Mesendoderm (in vitro differentiated cells): ENCODE measurements around the gene SFXN1.
"Not testable (repeated sequence)": the region's sequence is repeated elsewhere in the genome, so short reads cannot be mapped to it uniquely, and the experiment has no call there.

Source experiments
- DNase-seq: peaks from one replicate; pipeline ENCODE4 v3.0.0; 2013
- H2AK5ac ChIP-seq: 2 replicates; pipeline ENCODE4 v1.6.1; 2013; ENCODE audit warnings: low read length, inconsistent platforms
- H2BK120ac ChIP-seq: 2 replicates; pipeline ENCODE4 v1.6.1; 2013; ENCODE audit warnings: low read depth, mild to moderate bottlenecking, low read length, moderate library complexity, mixed read lengths
- H2BK15ac ChIP-seq: replicated peaks from 2 replicates; pipeline ENCODE4 v1.6.1; 2013; ENCODE audit warnings: low read depth, mild to moderate bottlenecking, moderate library complexity
- H2BK5ac ChIP-seq: 2 replicates; pipeline ENCODE4 v1.6.1; 2013; ENCODE audit warnings: low read length, inconsistent platforms
- H3K18ac ChIP-seq: 2 replicates; pipeline ENCODE4 v1.6.1; 2013; ENCODE audit warnings: mild to moderate bottlenecking, low read length, mixed read lengths
- H3K23ac ChIP-seq: one replicate; pipeline ENCODE4 v1.6.1; 2013; ENCODE audit warnings: low read length
- H3K27ac ChIP-seq: 2 replicates; pipeline ENCODE4 v1.5.1; 2013; ENCODE audit warnings: low read depth, mild to moderate bottlenecking, inconsistent platforms, low read length, moderate library complexity
- H3K27me3 ChIP-seq: 2 replicates; pipeline ENCODE4 v1.6.1; 2013; ENCODE audit warnings: low read length, control low read depth, mild to moderate bottlenecking, inconsistent platforms; ENCODE audit not compliant: insufficient read depth, poor library complexity
- H3K36me3 ChIP-seq: 2 replicates; pipeline ENCODE4 v1.6.1; 2013; ENCODE audit warnings: low read length, inconsistent platforms; ENCODE audit not compliant: control insufficient read depth, insufficient read depth
- H3K4ac ChIP-seq: one replicate; pipeline ENCODE4 v1.6.1; 2013; ENCODE audit warnings: low read depth, mild to moderate bottlenecking, low read length, moderate library complexity
- H3K4me1 ChIP-seq: 2 replicates; pipeline ENCODE4 v1.6.1; 2013; ENCODE audit warnings: low read depth, low read length, inconsistent platforms; ENCODE audit not compliant: control insufficient read depth
- H3K4me2 ChIP-seq: 2 replicates; pipeline ENCODE4 v1.6.1; 2013; ENCODE audit warnings: low read length
- H3K4me3 ChIP-seq: 2 replicates; pipeline ENCODE4 v1.5.1; 2013; ENCODE audit warnings: mild to moderate bottlenecking, low read length
- H3K56ac ChIP-seq: one replicate; pipeline ENCODE4 v1.6.1; 2013; ENCODE audit warnings: low read length
- H3K79me1 ChIP-seq: 2 replicates; pipeline ENCODE4 v1.6.1; 2013; ENCODE audit warnings: low read length, inconsistent platforms
- H3K79me2 ChIP-seq: 2 replicates; pipeline ENCODE4 v1.6.1; 2013; ENCODE audit warnings: mild to moderate bottlenecking, low read length; ENCODE audit not compliant: control insufficient read depth, insufficient read depth
- H3K9ac ChIP-seq: 2 replicates; pipeline ENCODE4 v1.6.1; 2013; ENCODE audit warnings: low read length, inconsistent platforms
- H4K5ac ChIP-seq: one replicate; pipeline ENCODE4 v1.6.1; 2013; ENCODE audit warnings: low read length
- H4K8ac ChIP-seq: one replicate; pipeline ENCODE4 v1.6.1; 2013; ENCODE audit warnings: low read depth, mild to moderate bottlenecking, control low read depth, low read length, moderate library complexity
- WGBS: extraction: QIAGEN DNeasy Blood & Tissue Kit; methylation state at CpG from one replicate; pipeline ENCODE4 v1.1.7; 2013; ENCODE audit warnings: low lambda C conversion rate, missing lambda C conversion rate; ENCODE audit not compliant: insufficient coverage; ENCODE audit errors: extremely low coverage; 5-methylcytosine and 5-hydroxymethylcytosine counted together

Gene SFXN1

DNA sequence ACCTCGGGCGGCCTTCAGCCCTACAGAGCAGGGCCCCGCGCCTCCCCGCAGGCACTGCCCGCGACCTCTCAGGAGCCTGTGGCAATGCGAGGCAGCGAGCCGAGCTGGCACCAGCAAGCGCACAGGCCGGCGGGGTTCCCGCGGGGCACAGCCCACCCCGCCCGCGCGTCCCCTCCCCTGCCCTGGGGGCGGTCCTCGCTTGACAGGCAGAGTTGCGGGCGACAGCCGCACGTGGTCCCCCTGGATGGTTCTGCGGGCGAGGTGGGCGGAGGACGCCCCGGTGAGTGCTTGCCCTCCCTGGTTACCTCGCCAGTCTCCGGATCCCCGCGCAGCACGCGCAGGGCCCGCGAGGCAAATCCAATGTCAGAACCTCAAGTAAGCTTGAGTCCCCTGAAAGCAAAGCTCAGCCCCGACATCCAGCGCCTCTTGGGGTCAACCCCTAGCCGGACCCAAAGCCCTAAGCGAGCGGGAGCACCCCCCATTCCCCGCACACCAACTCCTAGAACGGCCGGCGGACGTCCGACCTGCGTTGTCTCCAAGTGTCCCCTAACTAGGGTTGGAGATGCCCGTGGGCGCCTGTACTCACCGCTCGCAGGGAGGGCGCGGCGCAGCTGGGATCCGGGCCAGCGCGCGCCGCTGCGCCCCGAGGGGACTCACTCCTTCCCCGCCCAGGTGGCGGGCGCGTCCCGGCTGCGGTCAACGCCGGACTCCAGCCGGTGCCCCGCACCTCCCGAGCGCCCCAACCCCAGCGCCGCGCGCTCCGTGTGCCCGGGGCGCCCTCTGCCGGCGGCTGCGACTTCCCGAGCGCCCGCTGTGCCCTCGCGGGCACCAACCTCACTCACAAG, 34.1 kb upstream of the SFXN1 start, which contains the start of gene DRD1:
Gene DRD1 (minus strand): TSS at position 123 of the 845 bp plus-strand sequence. CDS start 1,083 bp downstream, outside the sequence.
- Histone ChIP-seq H3K56ac (peak within 1 kb of the TSS; percentile 70), H4K8ac (no peak within 1 kb of the TSS), H3K4me2 (peak within 1 kb of the TSS; percentile 71), H2AK5ac (no peak within 1 kb of the TSS), H3K79me2 (no peaks in the 10 kb centered on the region), H3K79me1 (no peaks in the 10 kb centered on the region), H3K27ac (no peak within 1 kb of the TSS), H3K4me3 (peak within 1 kb of the TSS; percentile 28), H3K18ac (no peak within 1 kb of the TSS), H3K23ac (peak within 1 kb of the TSS; percentile 86), H2BK15ac (no peak within 1 kb of the TSS), H3K4me1 (peaks cover 4% of the 10 kb centered on the region), H3K36me3 (no peaks in the 10 kb centered on the region), H4K5ac (no peak within 1 kb of the TSS), H2BK120ac (no peak within 1 kb of the TSS), H3K4ac (no peak within 1 kb of the TSS), H3K27me3 (peaks cover 6% of the 10 kb centered on the region), H3K9ac (peak within 1 kb of the TSS; percentile 22), H2BK5ac (no peak within 1 kb of the TSS)
- no CpG with 5 or more reads among the region's 91 CpGs for WGBS
- DNase-seq: peak; percentile 60

DNA sequence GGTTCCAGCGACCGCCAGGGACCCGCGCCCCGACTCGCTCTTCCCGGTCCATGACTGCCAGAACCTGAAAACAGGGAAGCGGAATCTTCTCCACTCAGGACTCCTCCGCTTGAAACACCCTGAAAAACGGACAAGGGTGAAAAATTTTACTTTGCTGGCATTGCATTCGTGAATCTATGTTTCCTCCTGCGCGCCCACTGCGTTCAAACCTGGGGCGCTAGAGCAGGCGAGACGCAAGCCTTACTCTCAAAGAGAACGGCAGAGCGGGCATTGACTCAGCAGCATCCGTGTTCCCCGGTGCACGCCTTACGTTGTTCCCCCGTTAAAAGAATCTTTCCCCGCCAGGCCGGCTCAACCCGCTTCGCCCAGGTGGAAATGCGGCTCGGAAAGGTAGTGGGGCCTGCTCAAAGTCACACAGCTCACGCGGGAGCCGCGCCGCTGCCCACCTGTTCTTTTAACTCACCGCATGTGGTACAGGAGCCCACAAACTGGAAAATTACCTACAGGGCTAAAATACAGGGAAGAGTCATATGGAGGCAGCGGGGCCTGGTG, 33.4 kb upstream of the SFXN1 start:
- WGBS: no CpG with 5 or more reads among the region's 37 CpGs
- Histone ChIP-seq H3K79me2 (no peaks in the 10 kb centered on the region), H2BK5ac (no peak overlapping the region), H3K4ac (no peak overlapping the region), H3K27ac (no peak overlapping the region), H3K18ac (no peak overlapping the region), H3K23ac (no peak overlapping the region), H2BK15ac (no peak overlapping the region), H4K8ac (no peak overlapping the region), H3K36me3 (no peaks in the 10 kb centered on the region), H3K4me3 (no peak overlapping the region), H3K27me3 (peaks cover 6% of the 10 kb centered on the region), H2BK120ac (no peak overlapping the region), H3K4me2 (peak overlapping the region; percentile 28), H3K4me1 (peaks cover 4% of the 10 kb centered on the region), H2AK5ac (no peak overlapping the region), H4K5ac (no peak overlapping the region), H3K9ac (peak overlapping the region; percentile 6), H3K56ac (no peak overlapping the region), H3K79me1 (no peaks in the 10 kb centered on the region)
- no peak for DNase-seq

DNA sequence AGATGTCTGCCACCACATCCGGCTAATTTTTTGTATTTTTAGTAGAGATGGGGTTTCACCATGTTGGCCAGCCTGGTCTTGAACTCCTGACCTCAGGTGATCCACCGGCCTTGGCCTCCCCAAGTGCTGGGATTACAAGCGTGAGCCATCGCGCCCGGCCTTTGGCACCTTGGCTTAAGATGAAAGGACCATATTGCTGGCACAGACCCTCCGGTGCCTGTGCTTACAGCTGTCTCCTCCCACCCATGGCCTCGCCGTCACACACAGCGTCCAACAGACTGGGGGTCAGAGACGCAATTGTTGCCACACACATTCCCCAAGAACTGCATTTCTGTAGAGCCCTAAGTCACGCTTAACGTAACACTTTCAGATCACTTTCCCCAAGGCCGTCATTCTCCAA, 32.0 kb upstream of the SFXN1 start:
- H3K27me3 ChIP-seq, H3K56ac ChIP-seq, H3K4me1 ChIP-seq, H2BK5ac ChIP-seq, H3K36me3 ChIP-seq, H4K5ac ChIP-seq, H3K23ac ChIP-seq, H3K79me2 ChIP-seq, H3K18ac ChIP-seq, H2AK5ac ChIP-seq, H2BK15ac ChIP-seq, H3K4ac ChIP-seq, DNase-seq, H3K9ac ChIP-seq, H3K79me1 ChIP-seq, H2BK120ac ChIP-seq, H3K4me2 ChIP-seq, H3K27ac ChIP-seq, H3K4me3 ChIP-seq, H4K8ac ChIP-seq: not testable (repeated sequence)
- WGBS: no CpG with 5 or more reads among the region's 14 CpGs

DNA sequence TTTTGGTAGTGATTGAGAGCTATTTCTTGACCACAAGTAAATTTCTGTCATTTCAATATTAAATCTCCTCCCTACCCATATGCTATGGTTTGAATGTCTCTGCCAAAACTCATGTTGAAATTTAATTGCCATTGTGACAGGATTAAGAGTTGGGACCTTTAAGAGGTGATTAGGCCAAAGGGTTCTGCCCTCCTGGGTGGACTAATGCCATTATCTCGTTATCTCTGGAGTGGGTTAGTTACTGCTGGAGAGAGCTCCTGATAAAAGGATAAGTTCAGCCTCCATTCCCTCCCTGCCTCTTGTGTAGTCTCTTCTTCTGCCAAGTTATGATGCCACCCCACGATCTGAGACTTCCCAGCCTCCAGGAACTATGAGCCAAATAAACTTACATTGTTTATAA, 30.8 kb upstream of the SFXN1 start:
- Histone ChIP-seq H4K8ac (no peak overlapping the region), H2BK15ac (no peak overlapping the region), H3K4me2 (no peak overlapping the region), H3K79me2 (no peaks in the 10 kb centered on the region), H2BK120ac (no peak overlapping the region), H3K56ac (no peak overlapping the region), H4K5ac (no peak overlapping the region), H3K4me3 (no peak overlapping the region), H3K79me1 (no peaks in the 10 kb centered on the region), H2AK5ac (no peak overlapping the region), H3K9ac (no peak overlapping the region), H2BK5ac (no peak overlapping the region), H3K23ac (no peak overlapping the region), H3K18ac (no peak overlapping the region), H3K4me1 (peaks cover 4% of the 10 kb centered on the region), H3K27ac (no peak overlapping the region), H3K27me3 (peaks cover 6% of the 10 kb centered on the region), H3K36me3 (no peaks in the 10 kb centered on the region), H3K4ac (no peak overlapping the region)
- DNase-seq: peak; percentile 85
- no CpG with 5 or more reads among the region's 2 CpGs for WGBS

DNA sequence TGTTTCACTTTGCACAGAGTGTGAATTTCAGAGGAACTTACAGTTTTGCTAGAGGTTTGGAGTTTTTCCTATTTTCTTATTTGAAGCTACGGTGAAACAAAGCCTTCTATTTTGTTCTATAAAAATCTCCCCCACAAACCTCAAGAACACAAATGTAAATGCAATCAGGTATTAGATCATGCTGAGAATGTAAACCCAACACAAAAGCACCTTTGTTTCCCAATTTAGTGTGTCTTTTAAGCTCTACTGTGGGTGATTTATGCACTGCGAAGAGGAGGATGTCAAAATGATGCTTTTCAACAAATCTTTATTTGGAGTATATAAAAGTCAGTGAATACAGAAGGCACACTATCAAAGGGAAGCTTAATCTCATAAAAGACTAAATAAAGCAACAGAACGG, 30.1 kb upstream of the SFXN1 start:
- Histone ChIP-seq H2BK5ac (no peak overlapping the region), H3K27ac (no peak overlapping the region), H3K4me2 (no peak overlapping the region), H3K4me3 (no peak overlapping the region), H3K23ac (no peak overlapping the region), H3K18ac (no peak overlapping the region), H3K79me2 (no peaks in the 10 kb centered on the region), H2BK15ac (no peak overlapping the region), H3K36me3 (no peaks in the 10 kb centered on the region), H4K5ac (no peak overlapping the region), H4K8ac (no peak overlapping the region), H2BK120ac (no peak overlapping the region), H3K79me1 (no peaks in the 10 kb centered on the region), H3K9ac (no peak overlapping the region), H3K27me3 (peaks cover 6% of the 10 kb centered on the region), H3K4ac (no peak overlapping the region), H3K4me1 (peaks cover 4% of the 10 kb centered on the region), H2AK5ac (no peak overlapping the region), H3K56ac (no peak overlapping the region)
- DNase-seq: peak; percentile 15
- no CpG with 5 or more reads among the region's 3 CpGs for WGBS
